Transverse colon (tissue), 4 donors: ENCODE results near the gene CCBE1.

Experiments
- EP300 ChIP-seq: sonication (generic); formaldehyde crosslinking; IDR thresholded peaks from one replicate; pipeline ENCODE4 v1.6.1; 2017; ENCODE audit warnings: antibody characterized with exemption, low read depth
- POLR2A ChIP-seq: fragments of 450-650 bp; IDR thresholded peaks from one replicate; pipeline ENCODE4 v1.6.1; 2016; ENCODE audit warnings: antibody characterized with exemption, mild to moderate bottlenecking, moderate library complexity
- POLR2AphosphoS5 ChIP-seq, 3 donors: sonication (generic); formaldehyde crosslinking; IDR thresholded peaks; one replicate each; pipeline ENCODE4 v1.6.1; 2016; ENCODE audit warnings: antibody characterized with exemption in 3 of 3
- TF ChIP-seq, protein P1 (sequence below), 5 experiments: fragments of 200-600 bp in 3 of 5; fragments of 450-650 bp in 2 of 5; sonication (generic) in 3 of 5; IDR thresholded peaks; 1 replicate in 2 of 5; 2 replicates in 3 of 5; pipeline ENCODE4 v1.5.1; 2016 to 2017; ENCODE audit warnings: antibody characterized with exemption in 5 of 5, inconsistent platforms in 3 of 5, mild to moderate bottlenecking in 2 of 5, moderate library complexity in 1 of 5

DNA sequence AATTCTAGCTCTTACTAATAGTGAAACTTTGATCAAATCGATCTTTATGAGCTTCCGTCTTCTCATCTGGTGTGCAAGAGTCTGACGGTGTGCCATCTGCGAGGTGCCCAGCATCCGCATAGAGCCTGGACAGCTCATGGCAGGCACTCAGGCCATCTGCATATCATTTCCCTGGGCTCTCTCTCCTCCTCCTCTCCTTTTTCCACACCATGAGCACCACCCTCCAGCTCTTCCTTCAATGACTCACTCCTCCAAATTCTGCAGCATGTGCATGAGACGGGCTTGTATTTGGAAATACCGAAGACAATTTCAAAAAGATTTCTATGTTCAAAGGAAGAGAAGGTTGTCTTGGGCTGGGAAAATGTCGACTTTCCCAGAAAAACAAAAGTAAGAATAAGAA, 161.1 kb downstream of the CCBE1 start:
- TF ChIP-seq, protein P1, sequence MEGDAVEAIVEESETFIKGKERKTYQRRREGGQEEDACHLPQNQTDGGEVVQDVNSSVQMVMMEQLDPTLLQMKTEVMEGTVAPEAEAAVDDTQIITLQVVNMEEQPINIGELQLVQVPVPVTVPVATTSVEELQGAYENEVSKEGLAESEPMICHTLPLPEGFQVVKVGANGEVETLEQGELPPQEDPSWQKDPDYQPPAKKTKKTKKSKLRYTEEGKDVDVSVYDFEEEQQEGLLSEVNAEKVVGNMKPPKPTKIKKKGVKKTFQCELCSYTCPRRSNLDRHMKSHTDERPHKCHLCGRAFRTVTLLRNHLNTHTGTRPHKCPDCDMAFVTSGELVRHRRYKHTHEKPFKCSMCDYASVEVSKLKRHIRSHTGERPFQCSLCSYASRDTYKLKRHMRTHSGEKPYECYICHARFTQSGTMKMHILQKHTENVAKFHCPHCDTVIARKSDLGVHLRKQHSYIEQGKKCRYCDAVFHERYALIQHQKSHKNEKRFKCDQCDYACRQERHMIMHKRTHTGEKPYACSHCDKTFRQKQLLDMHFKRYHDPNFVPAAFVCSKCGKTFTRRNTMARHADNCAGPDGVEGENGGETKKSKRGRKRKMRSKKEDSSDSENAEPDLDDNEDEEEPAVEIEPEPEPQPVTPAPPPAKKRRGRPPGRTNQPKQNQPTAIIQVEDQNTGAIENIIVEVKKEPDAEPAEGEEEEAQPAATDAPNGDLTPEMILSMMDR (IDR thresholded peaks at IDR 0.05): no peak
- TF ChIP-seq EP300 (no peak), POLR2A (no peak), POLR2AphosphoS5 (IDR thresholded peaks at IDR 0.05) (no peak)
